K562 (cell line): ENCODE measurements around the gene PELI2. TPM values are rescaled to one million over a fixed set of nuclear protein-coding genes. Genes with fewer than 3 reads are reported as not detected.

ENCODE experiments used
- ATAC-seq: fragments of 200-7000 bp; cut with Tn5 transposase; 3 replicates; pipeline ENCODE4 v1.9.1; 2020; ENCODE audit warnings: moderate library complexity
- BruUV-seq: library from RNA; stranded (reverse); fragments of 400-500 nt; replicated peaks from 2 replicates; lab custom pipeline; 2021; lab: Mats Ljungman, UMichigan
- CTCF ChIA-PET: fragments of 300-600 bp; formaldehyde crosslinking; extraction: SDS; loops from one replicate; lab custom pipeline; 2021; ENCODE audit warnings: low intra/inter-chr PET ratio; lab: Yijun Ruan, JAX
- POLR2A ChIA-PET: fragments of 300-600, 350-650 bp; sonication (Branson Sonifier 250); formaldehyde crosslinking; extraction: SDS; loops from one replicate; lab custom pipeline; 2021; ENCODE audit warnings: antibody characterized with exemption, inconsistent platforms; lab: Yijun Ruan, JAX
- DNase-seq, 4 experiments: peaks; one replicate each; pipeline versions ENCODE4 v3.0.0 to v3.0.0-alpha.2; 2011 to 2018; ENCODE audit warnings: low spot score in 3 of 4, mixed read lengths in 3 of 4; ENCODE audit errors: extremely low read depth in 1 of 4
- FAIRE-seq: peaks from 2 replicates; lab custom pipeline; 2011; peaks lifted over from hg19 to GRCh38; lab: Jason Lieb, UNC
- H2AFZ ChIP-seq: 2 replicates; pipeline ENCODE4 v1.6.0; 2011; ENCODE audit warnings: low read depth, low read length, control low read depth, inconsistent platforms
- H3K27ac ChIP-seq: fragments of 200-600 bp; 3 replicates; pipeline ENCODE4 v1.8.0; 2011; ENCODE audit warnings: low read depth, mild to moderate bottlenecking, control low read depth, inconsistent platforms, low read length, moderate library complexity, mixed read lengths; ENCODE audit errors: extremely low read depth
- H3K27me3 ChIP-seq, 2 experiments: fragments of 300-600 bp in 1 of 2; 2 replicates in 1 of 2; 3 replicates in 1 of 2; pipeline versions ENCODE4 v1.6.0 to v1.8.0; 2011; ENCODE audit warnings: inconsistent platforms in 2 of 2, low read length in 2 of 2, mild to moderate bottlenecking in 1 of 2, mixed read lengths in 1 of 2, moderate library complexity in 1 of 2; ENCODE audit not compliant: control insufficient read depth in 2 of 2, insufficient read depth in 2 of 2
- H3K36me3 ChIP-seq: fragments of 300-600 bp; 3 replicates; pipeline ENCODE4 v1.8.0; 2011; ENCODE audit warnings: mild to moderate bottlenecking, low read length, inconsistent platforms; ENCODE audit not compliant: control insufficient read depth, insufficient read depth
- H3K4me1 ChIP-seq, 2 experiments: fragments of 200-600 bp in 1 of 2; replicated peaks in 1 of 2; 2 replicates in 1 of 2; 3 replicates in 1 of 2; pipeline versions ENCODE4 v1.5.1 to v1.8.0; 2011; ENCODE audit warnings: inconsistent platforms in 2 of 2, low read length in 2 of 2, mild to moderate bottlenecking in 1 of 2, mixed read lengths in 1 of 2, moderate library complexity in 1 of 2; ENCODE audit not compliant: control insufficient read depth in 2 of 2, insufficient read depth in 2 of 2
- H3K4me2 ChIP-seq: 2 replicates; pipeline ENCODE4 v1.6.1; 2011; ENCODE audit warnings: low read length, control low read depth, inconsistent platforms, mixed read lengths; ENCODE audit not compliant: insufficient read depth
- H3K4me3 ChIP-seq: fragments of 200-600 bp; sonication (generic), shearing (Covaris generic); 2 replicates; pipeline ENCODE4 v1.5.1; 2016; ENCODE audit warnings: control low read depth, inconsistent platforms
- H3K79me2 ChIP-seq: fragments of 200-600 bp; 3 replicates; pipeline ENCODE4 v1.8.0; 2011; ENCODE audit warnings: low read length, inconsistent platforms; ENCODE audit not compliant: control insufficient read depth, insufficient read depth
- H3K9ac ChIP-seq, 2 experiments: 2 replicates each; pipeline versions ENCODE4 v1.6.0 to v1.6.1; 2011; ENCODE audit warnings: low read depth in 2 of 2, low read length in 2 of 2, control low read depth in 1 of 2, inconsistent platforms in 1 of 2, mild to moderate bottlenecking in 1 of 2, mixed read lengths in 1 of 2; ENCODE audit not compliant: insufficient read depth in 1 of 2
- H3K9me1 ChIP-seq: one replicate; pipeline ENCODE4 v1.6.0; 2011; ENCODE audit warnings: inconsistent platforms, mild to moderate bottlenecking, low read length, moderate library complexity; ENCODE audit not compliant: control insufficient read depth, insufficient read depth
- H3K9me3 ChIP-seq: replicated peaks from 2 replicates; pipeline ENCODE4 v1.5.1; 2011; ENCODE audit warnings: low read depth, low read length, inconsistent platforms; ENCODE audit not compliant: control insufficient read depth, insufficient read depth
- H4K20me1 ChIP-seq: replicated peaks from 2 replicates; pipeline ENCODE4 v1.6.1; 2011; ENCODE audit warnings: low read length, inconsistent platforms, mixed read lengths; ENCODE audit not compliant: control insufficient read depth, insufficient read depth
- AFF4 ChIP-seq: sonication (generic); formaldehyde crosslinking; IDR thresholded peaks from 2 replicates; pipeline ENCODE4 v1.8.0; 2023; ENCODE audit warnings: mild to moderate bottlenecking, missing genetic modification reagents
- MAFG ChIP-seq: fragments of 450-650 bp; conservative IDR thresholded peaks from 2 replicates; pipeline ENCODE4 v1.6.1; 2016; ENCODE audit warnings: missing genetic modification characterization, missing compliant biosample characterization
- PML ChIP-seq: IDR thresholded peaks from 2 replicates; pipeline ENCODE4 v1.6.1; 2012; ENCODE audit warnings: low read length, inconsistent platforms
- RCOR1 ChIP-seq, 2 experiments: IDR thresholded peaks; 2 replicates each; pipeline ENCODE4 v1.6.1; 2012; ENCODE audit warnings: low read depth in 2 of 2, low read length in 2 of 2, borderline replicate concordance in 1 of 2, improper control_type of control experiment in 1 of 2
- TRIM28 ChIP-seq: fragments of 450-650 bp; IDR thresholded peaks from 2 replicates; pipeline ENCODE4 v1.6.1; 2017
- ZFPM2 ChIP-seq: fragments of 250-450 bp; sonication (Bioruptor Pico); IDR thresholded peaks from 2 replicates; pipeline ENCODE4 v1.5.1; 2022; ENCODE audit warnings: mild to moderate bottlenecking
- ZNF174 ChIP-seq: fragments of 250-450 bp; sonication (Bioruptor Pico); IDR thresholded peaks from 2 replicates; pipeline ENCODE4 v1.4.0; 2020; ENCODE audit warnings: mild to moderate bottlenecking
- ZNF41 ChIP-seq: fragments of 250-450 bp; sonication (Bioruptor Pico); conservative IDR thresholded peaks from 2 replicates; pipeline ENCODE4 v1.4.0; 2020; ENCODE audit warnings: mild to moderate bottlenecking
- WGBS: fragments of 100-300 bp; shearing (Covaris generic); methylation state at CpG from one replicate; pipeline ENCODE4 v1.1.6; 2016; ENCODE audit warnings: low coverage, mixed read lengths; ENCODE audit not compliant: insufficient coverage; ENCODE audit errors: missing lambda C conversion rate; 5-methylcytosine and 5-hydroxymethylcytosine counted together
- in situ Hi-C: fragments of 300-500 bp; cut with MboI; formaldehyde crosslinking; loops from 4 replicates; pipeline ENCODE4 v1.15.0; 2018; ENCODE audit warnings: inconsistent platforms, mixed read lengths
- intact Hi-C: fragments of 100-400 bp; cut with micrococcal nuclease; formaldehyde crosslinking; loops from 2 replicates; pipeline ENCODE4 v1.14.2; 2022
- polyA plus RNA-seq, 8 experiments: library from polyadenylated mRNA; depleted of rRNA in 4 of 8; stranded (reverse) in 5 of 8; unstranded in 3 of 8; fragments of >200 nt; fragmentation: Nextera tagmentation in 2 of 8; fragmentation: Illumina TruSeq in 1 of 8; extraction: Ambion mirVana in 2 of 8; extraction: Trizol in 1 of 8; gene quantifications; 2 replicates each; pipeline versions ENCODE4 v1.2.1 to v1.2.3, GENCODE V29; 2011 to 2014; ENCODE audit warnings: inconsistent platforms in 1 of 8, missing spikeins in 1 of 8
- total RNA-seq, 7 experiments: library from RNA; depleted of rRNA in 6 of 7; stranded (reverse); fragments of >200 nt in 6 of 7; fragmentation: Illumina TruSeq in 2 of 7; extraction: Trizol in 2 of 7; gene quantifications; 2 replicates each; pipeline versions ENCODE4 v1.2.1 to v1.2.3, GENCODE V29; 2011 to 2021; ENCODE audit warnings: low replicate concordance in 1 of 7
- TF ChIP-seq, protein P1 (sequence below): sonication (generic); formaldehyde crosslinking; IDR thresholded peaks from 2 replicates; pipeline ENCODE4 v1.8.1; 2023; ENCODE audit warnings: mild to moderate bottlenecking, missing genetic modification reagents
- TF ChIP-seq, protein P2 (sequence below), 2 experiments: fragments of 450-650 bp; IDR thresholded peaks; 2 replicates each; pipeline ENCODE4 v1.6.1; 2018; ENCODE audit warnings: mild to moderate bottlenecking in 2 of 2, low read depth in 1 of 2; ENCODE audit not compliant: partially characterized antibody in 2 of 2
- TF ChIP-seq, protein P3 (sequence below): sonication (generic); formaldehyde crosslinking; IDR thresholded peaks from 2 replicates; pipeline ENCODE4 v1.9.0; 2022; ENCODE audit warnings: mild to moderate bottlenecking, missing genetic modification reagents

Gene PELI2
- total and polyA plus RNA-seq, 9 of the 15 experiments (the other 6 are each of a cell fraction or from before 2014, with no cell fraction given): 0.20 to 1.5 (median 0.44) TPM

GRCh38 chr14:56211844-56212243 lies 93.6 kb downstream of the PELI2 start (continued):
- TF ChIP-seq, protein P1, sequence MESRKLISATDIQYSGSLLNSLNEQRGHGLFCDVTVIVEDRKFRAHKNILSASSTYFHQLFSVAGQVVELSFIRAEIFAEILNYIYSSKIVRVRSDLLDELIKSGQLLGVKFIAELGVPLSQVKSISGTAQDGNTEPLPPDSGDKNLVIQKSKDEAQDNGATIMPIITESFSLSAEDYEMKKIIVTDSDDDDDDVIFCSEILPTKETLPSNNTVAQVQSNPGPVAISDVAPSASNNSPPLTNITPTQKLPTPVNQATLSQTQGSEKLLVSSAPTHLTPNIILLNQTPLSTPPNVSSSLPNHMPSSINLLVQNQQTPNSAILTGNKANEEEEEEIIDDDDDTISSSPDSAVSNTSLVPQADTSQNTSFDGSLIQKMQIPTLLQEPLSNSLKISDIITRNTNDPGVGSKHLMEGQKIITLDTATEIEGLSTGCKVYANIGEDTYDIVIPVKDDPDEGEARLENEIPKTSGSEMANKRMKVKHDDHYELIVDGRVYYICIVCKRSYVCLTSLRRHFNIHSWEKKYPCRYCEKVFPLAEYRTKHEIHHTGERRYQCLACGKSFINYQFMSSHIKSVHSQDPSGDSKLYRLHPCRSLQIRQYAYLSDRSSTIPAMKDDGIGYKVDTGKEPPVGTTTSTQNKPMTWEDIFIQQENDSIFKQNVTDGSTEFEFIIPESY: no peak
- TF ChIP-seq ZNF174 (CRISPR knock-in tag) (no peak), RCOR1 (IDR thresholded peaks at IDR 0.05; ENCODE audit: borderline replicate concordance in 1 of 2, low read depth in 2 of 2, low read length in 2 of 2) (no peak), MAFG (tag) (no peak)

- FAIRE-seq (no peak), ATAC-seq (no peak), DNase-seq (no peak)
- Histone ChIP-seq H3K36me3 (no peaks in the 10 kb centered on the region), H3K4me1 (peaks cover 6 to 17% of the 10 kb centered on the region in 2 experiments; a peak in 4 of 5 replicates), H4K20me1 (no peaks in the 10 kb centered on the region), H3K4me3 (no peak overlapping the region), H3K27me3 (no peaks in the 10 kb centered on the region), H3K9me1 (no peaks in the 10 kb centered on the region), H2AFZ (no peak overlapping the region), H3K9ac (no peak overlapping the region), H3K4me2 (no peak overlapping the region), H3K27ac (no peak overlapping the region), H3K9me3 (no peaks in the 10 kb centered on the region), H3K79me2 (no peaks in the 10 kb centered on the region)
- ChIA-PET POLR2A (interaction anchor here (0.6 to 0.7 kb wide), 3 partner anchors 10 to 262 kb away, joined by 3 to 7 read pairs (median 3); no protein-coding TSS in a partner anchor), CTCF (no interaction called here)
- WGBS: 67% methylated on average over 2 of the region's 2 CpGs
- intact Hi-C loops: loop anchor here (10.0 kb wide), 1 partner anchor 122 kb away; no protein-coding TSS in a partner anchor
- in situ Hi-C loops: no loop called here
- BruUV-seq: no TSS peak
- TF ChIP-seq ZFPM2 (no peak), AFF4 (CRISPR knock-in tag) (no peak), PML (no peak), ZNF41 (CRISPR knock-in tag) (no peak), TRIM28 (no peak)
- TF ChIP-seq, protein P2, sequence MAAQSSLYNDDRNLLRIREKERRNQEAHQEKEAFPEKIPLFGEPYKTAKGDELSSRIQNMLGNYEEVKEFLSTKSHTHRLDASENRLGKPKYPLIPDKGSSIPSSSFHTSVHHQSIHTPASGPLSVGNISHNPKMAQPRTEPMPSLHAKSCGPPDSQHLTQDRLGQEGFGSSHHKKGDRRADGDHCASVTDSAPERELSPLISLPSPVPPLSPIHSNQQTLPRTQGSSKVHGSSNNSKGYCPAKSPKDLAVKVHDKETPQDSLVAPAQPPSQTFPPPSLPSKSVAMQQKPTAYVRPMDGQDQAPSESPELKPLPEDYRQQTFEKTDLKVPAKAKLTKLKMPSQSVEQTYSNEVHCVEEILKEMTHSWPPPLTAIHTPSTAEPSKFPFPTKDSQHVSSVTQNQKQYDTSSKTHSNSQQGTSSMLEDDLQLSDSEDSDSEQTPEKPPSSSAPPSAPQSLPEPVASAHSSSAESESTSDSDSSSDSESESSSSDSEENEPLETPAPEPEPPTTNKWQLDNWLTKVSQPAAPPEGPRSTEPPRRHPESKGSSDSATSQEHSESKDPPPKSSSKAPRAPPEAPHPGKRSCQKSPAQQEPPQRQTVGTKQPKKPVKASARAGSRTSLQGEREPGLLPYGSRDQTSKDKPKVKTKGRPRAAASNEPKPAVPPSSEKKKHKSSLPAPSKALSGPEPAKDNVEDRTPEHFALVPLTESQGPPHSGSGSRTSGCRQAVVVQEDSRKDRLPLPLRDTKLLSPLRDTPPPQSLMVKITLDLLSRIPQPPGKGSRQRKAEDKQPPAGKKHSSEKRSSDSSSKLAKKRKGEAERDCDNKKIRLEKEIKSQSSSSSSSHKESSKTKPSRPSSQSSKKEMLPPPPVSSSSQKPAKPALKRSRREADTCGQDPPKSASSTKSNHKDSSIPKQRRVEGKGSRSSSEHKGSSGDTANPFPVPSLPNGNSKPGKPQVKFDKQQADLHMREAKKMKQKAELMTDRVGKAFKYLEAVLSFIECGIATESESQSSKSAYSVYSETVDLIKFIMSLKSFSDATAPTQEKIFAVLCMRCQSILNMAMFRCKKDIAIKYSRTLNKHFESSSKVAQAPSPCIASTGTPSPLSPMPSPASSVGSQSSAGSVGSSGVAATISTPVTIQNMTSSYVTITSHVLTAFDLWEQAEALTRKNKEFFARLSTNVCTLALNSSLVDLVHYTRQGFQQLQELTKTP (IDR thresholded peaks at IDR 0.05; ENCODE audit: low read depth in 1 of 2, partially characterized antibody in 2 of 2): no peak
- TF ChIP-seq, protein P3, sequence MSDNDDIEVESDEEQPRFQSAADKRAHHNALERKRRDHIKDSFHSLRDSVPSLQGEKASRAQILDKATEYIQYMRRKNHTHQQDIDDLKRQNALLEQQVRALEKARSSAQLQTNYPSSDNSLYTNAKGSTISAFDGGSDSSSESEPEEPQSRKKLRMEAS: no peak
Observed at GRCh38 chr14:56212521-56212920, 94.3 kb downstream of the PELI2 start.
